H9 (cell line): ENCODE measurements around the gene ITIH4. TPM values are rescaled to one million over a fixed set of nuclear protein-coding genes. Genes with fewer than 3 reads are reported as not detected.

ENCODE experiments used
- DNase-seq: peaks from one replicate; pipeline ENCODE4 v3.0.0-alpha.2; 2017
- H2AFZ ChIP-seq: one replicate; pipeline ENCODE4 v1.6.1; 2013; ENCODE audit warnings: mild to moderate bottlenecking, low read length, control low read depth, moderate library complexity
- H2AK5ac ChIP-seq: 2 replicates; pipeline ENCODE4 v1.6.1; 2013; ENCODE audit warnings: low read length, control low read depth, mixed read lengths; ENCODE audit not compliant: insufficient read length
- H2BK120ac ChIP-seq: one replicate; pipeline ENCODE4 v1.6.1; 2013; ENCODE audit warnings: low read depth, mild to moderate bottlenecking, low read length, control low read depth, inconsistent platforms; ENCODE audit not compliant: poor library complexity, severe bottlenecking
- H2BK12ac ChIP-seq: 2 replicates; pipeline ENCODE4 v1.6.1; 2013; ENCODE audit warnings: low read length, control low read depth, mixed read lengths, low read depth; ENCODE audit not compliant: insufficient read length
- H2BK15ac ChIP-seq: 2 replicates; pipeline ENCODE4 v1.6.1; 2013; ENCODE audit warnings: low read depth, low read length, control low read depth
- H2BK20ac ChIP-seq: one replicate; pipeline ENCODE4 v1.6.1; 2013; ENCODE audit warnings: low read depth, mild to moderate bottlenecking, low read length, control low read depth, inconsistent platforms; ENCODE audit not compliant: poor library complexity, severe bottlenecking
- H2BK5ac ChIP-seq: 2 replicates; pipeline ENCODE4 v1.6.1; 2013; ENCODE audit warnings: low read length, control low read depth, mixed read lengths; ENCODE audit not compliant: insufficient read length
- H3K14ac ChIP-seq: 2 replicates; pipeline ENCODE4 v1.6.1; 2013; ENCODE audit warnings: low read length, control low read depth; ENCODE audit not compliant: insufficient read depth
- H3K18ac ChIP-seq: 2 replicates; pipeline ENCODE4 v1.6.1; 2013; ENCODE audit warnings: low read depth, mild to moderate bottlenecking, mixed read lengths, low read length, control low read depth; ENCODE audit not compliant: insufficient read length
- H3K23ac ChIP-seq: 2 replicates; pipeline ENCODE4 v1.6.1; 2013; ENCODE audit warnings: low read length, control low read depth, mixed read lengths, low read depth; ENCODE audit not compliant: insufficient read length
- H3K23me2 ChIP-seq: 2 replicates; pipeline ENCODE4 v1.6.1; 2013; ENCODE audit warnings: low read depth, mild to moderate bottlenecking, mixed read lengths, low read length, control low read depth; ENCODE audit not compliant: insufficient read length, poor library complexity, severe bottlenecking
- H3K27ac ChIP-seq: 2 replicates; pipeline ENCODE4 v1.5.1; 2013; ENCODE audit warnings: low read length, control low read depth, mixed read lengths, low read depth; ENCODE audit not compliant: insufficient read length
- H3K27me3 ChIP-seq: 2 replicates; pipeline ENCODE4 v1.6.1; 2013; ENCODE audit warnings: low read length, control low read depth, inconsistent platforms; ENCODE audit not compliant: insufficient read depth
- H3K4ac ChIP-seq: 2 replicates; pipeline ENCODE4 v1.6.1; 2013; ENCODE audit warnings: low read depth, mild to moderate bottlenecking, control low read depth, inconsistent platforms, low read length, moderate library complexity
- H3K4me1 ChIP-seq: 2 replicates; pipeline ENCODE4 v1.6.1; 2013; ENCODE audit warnings: low read length, control low read depth, inconsistent platforms; ENCODE audit not compliant: insufficient read depth
- H3K4me2 ChIP-seq: 2 replicates; pipeline ENCODE4 v1.6.1; 2013; ENCODE audit warnings: low read length, control low read depth, mixed read lengths; ENCODE audit not compliant: insufficient read length, insufficient read depth
- H3K56ac ChIP-seq: 2 replicates; pipeline ENCODE4 v1.6.1; 2013; ENCODE audit warnings: low read depth, mild to moderate bottlenecking, mixed read lengths, low read length, control low read depth; ENCODE audit not compliant: insufficient read length
- H3K79me1 ChIP-seq: 2 replicates; pipeline ENCODE4 v1.6.1; 2013; ENCODE audit warnings: low read depth, mild to moderate bottlenecking, moderate library complexity, low read length, control low read depth, inconsistent platforms; ENCODE audit not compliant: insufficient read depth, poor library complexity, severe bottlenecking
- H3K79me2 ChIP-seq: 2 replicates; pipeline ENCODE4 v1.6.1; 2013; ENCODE audit warnings: low read length, control low read depth, inconsistent platforms; ENCODE audit not compliant: insufficient read depth
- H3K9ac ChIP-seq: 2 replicates; pipeline ENCODE4 v1.6.1; 2013; ENCODE audit warnings: low read length, control low read depth, mixed read lengths; ENCODE audit not compliant: insufficient read length; ENCODE audit errors: extremely low read depth
- H3K9me3 ChIP-seq: one replicate; pipeline ENCODE4 v1.6.1; 2013; ENCODE audit warnings: low read depth, low read length, inconsistent platforms; ENCODE audit not compliant: control insufficient read depth
- H3T11ph ChIP-seq: one replicate; pipeline ENCODE4 v1.6.1; 2013; ENCODE audit warnings: mild to moderate bottlenecking, low read length, control low read depth, inconsistent platforms
- H4K20me1 ChIP-seq: one replicate; pipeline ENCODE4 v1.6.1; 2013; ENCODE audit not compliant: control insufficient read depth, insufficient read length, insufficient read depth
- H4K5ac ChIP-seq: 2 replicates; pipeline ENCODE4 v1.6.1; 2013; ENCODE audit warnings: low read depth, mild to moderate bottlenecking, mixed read lengths, low read length, control low read depth; ENCODE audit not compliant: insufficient read length
- H4K8ac ChIP-seq: replicated peaks from 2 replicates; pipeline ENCODE4 v1.6.1; 2013; ENCODE audit warnings: low read length, control low read depth, mixed read lengths, low read depth; ENCODE audit not compliant: insufficient read length
- H4K91ac ChIP-seq: 2 replicates; pipeline ENCODE4 v1.6.1; 2013; ENCODE audit warnings: low read depth, mild to moderate bottlenecking, moderate library complexity, mixed read lengths, low read length, control low read depth; ENCODE audit not compliant: insufficient read length
- H3K27ac Mint-ChIP-seq, 3 experiments: 2 replicates in 2 of 3; 3 replicates in 1 of 3; pipeline ENCODE4 v1.8.0; 2020 to 2021; ENCODE audit warnings: mixed read lengths in 3 of 3, mild to moderate bottlenecking in 1 of 3, moderate library complexity in 1 of 3
- H3K27me3 Mint-ChIP-seq: 2 replicates; pipeline ENCODE4 v1.8.0; 2021; ENCODE audit warnings: low read depth, mild to moderate bottlenecking, moderate library complexity, mixed read lengths
- H3K36me3 Mint-ChIP-seq, 3 experiments: 2 replicates in 2 of 3; 3 replicates in 1 of 3; pipeline ENCODE4 v1.8.0; 2020 to 2021; ENCODE audit warnings: low read depth in 3 of 3, mixed read lengths in 3 of 3; ENCODE audit not compliant: insufficient read depth in 1 of 3
- H3K4me1 Mint-ChIP-seq, 2 experiments: 2 replicates each; pipeline ENCODE4 v1.8.0; 2020; ENCODE audit warnings: mixed read lengths in 2 of 2
- H3K4me3 Mint-ChIP-seq, 2 experiments: 2 replicates in 1 of 2; 3 replicates in 1 of 2; pipeline ENCODE4 v1.8.0; 2020 to 2021; ENCODE audit warnings: mild to moderate bottlenecking in 2 of 2, mixed read lengths in 2 of 2, moderate library complexity in 1 of 2
- H3K9me3 Mint-ChIP-seq, 2 experiments: 2 replicates in 1 of 2; 3 replicates in 1 of 2; pipeline ENCODE4 v1.8.0; 2020; ENCODE audit warnings: mild to moderate bottlenecking in 2 of 2, mixed read lengths in 2 of 2, moderate library complexity in 1 of 2
- WGBS: extraction: QIAGEN DNeasy Blood & Tissue Kit; methylation state at CpG from one replicate; pipeline ENCODE4 v1.1.7; 2013; ENCODE audit warnings: missing lambda C conversion rate, low lambda C conversion rate, mixed read lengths; ENCODE audit not compliant: insufficient read length; ENCODE audit errors: extremely low coverage; 5-methylcytosine and 5-hydroxymethylcytosine counted together
- total RNA-seq: library from RNA; stranded (reverse); gene quantifications from 2 replicates; pipeline ENCODE4 v1.2.1, GENCODE V29; 2021
- TF ChIP-seq, protein P1 (sequence below): fragments of 200-600 bp; sonication (generic); conservative IDR thresholded peaks from 3 replicates; pipeline ENCODE4 v1.8.0; 2021; ENCODE audit warnings: antibody characterized with exemption, mild to moderate bottlenecking

Gene ITIH4
- total RNA-seq, 1 experiment from 2014 or later = 3.0 TPM

DNA sequence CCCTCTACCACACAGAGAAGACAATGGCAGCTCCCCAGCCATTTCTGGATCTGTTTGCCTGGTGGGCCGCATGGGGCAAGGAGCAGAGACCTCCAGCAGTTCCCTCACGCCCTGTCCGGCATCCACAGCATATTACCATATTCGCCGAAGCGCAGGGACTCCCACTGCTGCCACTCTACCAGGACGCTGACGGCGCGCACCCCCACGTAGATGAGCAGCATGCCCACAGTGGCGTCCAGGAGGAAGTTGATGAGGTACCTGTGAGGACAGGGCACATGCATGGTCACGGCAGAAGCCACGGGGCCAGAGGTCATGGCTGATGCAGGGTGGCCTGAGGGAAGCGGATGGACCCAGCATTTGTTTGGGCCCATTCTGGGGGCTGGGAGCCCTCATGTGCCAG is 19.2 kb upstream of the ITIH4 start:
- no peak overlapping the region for H2AFZ ChIP-seq
- H4K91ac ChIP-seq = no peak overlapping the region
- H4K20me1 ChIP-seq = no peaks in the 10 kb centered on the region
- no peak overlapping the region for H3K4me2 ChIP-seq
- no peaks in the 10 kb centered on the region for H3K79me2 ChIP-seq
- H2BK5ac ChIP-seq = no peak overlapping the region
- no peaks in the 10 kb centered on the region for H3K9me3 ChIP-seq
- no peak overlapping the region for H3K4ac ChIP-seq
- DNase-seq = no peak
- H2BK15ac ChIP-seq = no peak overlapping the region
- H2BK20ac ChIP-seq = no peak overlapping the region
- no CpG with 5 or more reads among the region's 15 CpGs for WGBS
- no peak overlapping the region for H3K9ac ChIP-seq
- H2BK120ac ChIP-seq = no peak overlapping the region
- H3K14ac ChIP-seq = no peak overlapping the region
- H3K36me3 Mint-ChIP-seq = peaks cover 15 to 40% (median 31%) of the 10 kb centered on the region in 3 experiments
- no peak overlapping the region for H2BK12ac ChIP-seq
- H3K4me3 Mint-ChIP-seq = no peak overlapping the region
- H4K5ac ChIP-seq = no peak overlapping the region
- no peaks in the 10 kb centered on the region; a peak in 1 of 5 replicates for H3K9me3 Mint-ChIP-seq
- no peak overlapping the region for H3K56ac ChIP-seq
- H3K23me2 ChIP-seq = no peaks in the 10 kb centered on the region
- H3K18ac ChIP-seq = no peak overlapping the region
- H3K27me3 ChIP-seq = no peaks in the 10 kb centered on the region
- H3K27ac Mint-ChIP-seq = no peak overlapping the region
- H4K8ac ChIP-seq = no peak overlapping the region
- no peak overlapping the region for H3K27ac ChIP-seq
- peaks cover 8 to 9% of the 10 kb centered on the region in 2 experiments for H3K4me1 Mint-ChIP-seq
- no peaks in the 10 kb centered on the region for H3K4me1 ChIP-seq
- H3K79me1 ChIP-seq = no peaks in the 10 kb centered on the region
- H2AK5ac ChIP-seq = no peak overlapping the region
- no peak overlapping the region for H3T11ph ChIP-seq
- no peak overlapping the region for H3K23ac ChIP-seq
- TF ChIP-seq, protein P1, sequence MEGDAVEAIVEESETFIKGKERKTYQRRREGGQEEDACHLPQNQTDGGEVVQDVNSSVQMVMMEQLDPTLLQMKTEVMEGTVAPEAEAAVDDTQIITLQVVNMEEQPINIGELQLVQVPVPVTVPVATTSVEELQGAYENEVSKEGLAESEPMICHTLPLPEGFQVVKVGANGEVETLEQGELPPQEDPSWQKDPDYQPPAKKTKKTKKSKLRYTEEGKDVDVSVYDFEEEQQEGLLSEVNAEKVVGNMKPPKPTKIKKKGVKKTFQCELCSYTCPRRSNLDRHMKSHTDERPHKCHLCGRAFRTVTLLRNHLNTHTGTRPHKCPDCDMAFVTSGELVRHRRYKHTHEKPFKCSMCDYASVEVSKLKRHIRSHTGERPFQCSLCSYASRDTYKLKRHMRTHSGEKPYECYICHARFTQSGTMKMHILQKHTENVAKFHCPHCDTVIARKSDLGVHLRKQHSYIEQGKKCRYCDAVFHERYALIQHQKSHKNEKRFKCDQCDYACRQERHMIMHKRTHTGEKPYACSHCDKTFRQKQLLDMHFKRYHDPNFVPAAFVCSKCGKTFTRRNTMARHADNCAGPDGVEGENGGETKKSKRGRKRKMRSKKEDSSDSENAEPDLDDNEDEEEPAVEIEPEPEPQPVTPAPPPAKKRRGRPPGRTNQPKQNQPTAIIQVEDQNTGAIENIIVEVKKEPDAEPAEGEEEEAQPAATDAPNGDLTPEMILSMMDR = no peak
- H3K27me3 Mint-ChIP-seq = no peaks in the 10 kb centered on the region
